ENCODE measurements around the gene EHBP1.

- no peak for TF ChIP-seq CTCF (IDR thresholded peaks at IDR 0.05)
- TF ChIP-seq POLR2A (IDR thresholded peaks at IDR 0.05), result no peak
These were observed 335.1 kb downstream of the EHBP1 start for GRCh38 chr2:63040586-63040985.
